GM21576 (cell line): ENCODE data around the gene NUP188.
A peak's percentile ranks its signal among the peaks of the same experiment; 100 is the strongest.

ENCODE experiments used
- ATAC-seq: cut with Tn5 transposase; IDR thresholded peaks from one replicate; pipeline ENCODE4 v1.9.1; 2021; ENCODE audit warnings: mild to moderate bottlenecking, moderate library complexity; ENCODE audit not compliant: unreplicated experiment

The NUP188 gene

DNA sequence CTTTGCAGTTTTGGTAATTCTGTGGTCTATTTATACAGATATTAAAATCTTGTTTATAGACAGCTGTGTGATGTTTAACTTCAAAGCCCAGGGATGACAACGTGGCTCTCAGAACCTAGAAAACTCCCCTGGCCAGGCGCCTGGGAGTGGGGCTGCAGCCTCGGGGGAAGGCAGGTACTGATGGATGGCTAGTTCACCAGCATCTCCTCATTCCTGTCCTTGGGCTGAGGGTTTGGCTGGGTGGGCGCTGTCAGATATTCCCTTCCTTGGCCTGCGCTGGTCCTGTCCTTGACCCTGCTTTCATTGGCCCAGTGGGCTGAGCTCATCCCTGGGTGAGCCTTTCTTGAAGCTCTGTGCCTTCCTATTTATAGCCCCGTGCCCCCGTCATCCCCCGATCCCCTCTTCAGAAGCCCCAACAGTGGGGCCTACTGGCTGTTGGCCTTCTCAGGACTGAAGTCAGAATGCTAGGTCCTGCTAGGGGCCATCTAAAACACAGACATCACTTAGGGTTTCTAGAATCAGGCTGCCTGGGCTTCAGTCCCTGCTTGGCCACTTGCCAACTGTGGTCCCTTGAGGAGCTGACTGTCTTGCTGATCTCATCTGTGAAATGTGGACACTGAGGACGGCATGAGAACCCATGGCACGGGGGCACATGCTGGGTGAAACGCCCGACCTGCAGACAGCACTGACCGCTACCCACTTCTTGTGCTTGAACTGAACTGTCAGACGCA is 59.7 kb downstream of the NUP188 start:
- no peak for ATAC-seq

DNA sequence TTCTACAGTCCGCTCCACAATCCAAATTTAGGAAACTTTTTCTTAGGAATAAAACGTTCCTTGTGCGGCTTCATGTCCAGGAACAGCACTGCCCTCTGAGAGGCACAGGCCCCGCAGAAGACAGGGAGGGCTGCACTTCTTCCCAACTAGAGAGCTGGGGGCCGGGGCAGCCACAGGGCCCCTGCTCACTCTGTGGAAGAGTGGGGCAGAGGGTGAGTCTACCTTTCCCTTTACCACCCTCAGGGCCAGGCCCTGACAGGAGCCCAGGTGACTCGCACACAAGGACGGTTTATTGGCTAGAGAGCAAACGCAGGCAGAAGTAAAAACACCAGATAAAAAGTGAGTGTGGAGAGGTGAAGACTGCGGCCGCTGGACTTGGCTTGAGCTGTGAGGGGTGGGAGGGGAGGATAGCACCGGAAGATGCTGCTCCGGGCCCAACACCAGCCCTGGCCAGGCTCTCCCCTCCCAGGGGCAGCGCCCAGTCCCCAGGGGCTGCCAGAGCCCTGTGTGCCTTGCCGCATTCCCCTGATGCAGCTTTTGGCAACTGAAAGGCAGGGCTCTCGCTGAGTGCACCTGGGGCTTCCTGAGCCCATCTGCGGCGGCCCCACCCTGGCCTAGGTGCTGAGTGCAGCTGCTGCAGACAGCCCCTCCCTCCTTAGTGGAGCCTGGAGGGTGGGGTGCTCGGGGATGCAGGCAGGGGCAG is 60.4 kb downstream of the NUP188 start:
- no peak for ATAC-seq

DNA sequence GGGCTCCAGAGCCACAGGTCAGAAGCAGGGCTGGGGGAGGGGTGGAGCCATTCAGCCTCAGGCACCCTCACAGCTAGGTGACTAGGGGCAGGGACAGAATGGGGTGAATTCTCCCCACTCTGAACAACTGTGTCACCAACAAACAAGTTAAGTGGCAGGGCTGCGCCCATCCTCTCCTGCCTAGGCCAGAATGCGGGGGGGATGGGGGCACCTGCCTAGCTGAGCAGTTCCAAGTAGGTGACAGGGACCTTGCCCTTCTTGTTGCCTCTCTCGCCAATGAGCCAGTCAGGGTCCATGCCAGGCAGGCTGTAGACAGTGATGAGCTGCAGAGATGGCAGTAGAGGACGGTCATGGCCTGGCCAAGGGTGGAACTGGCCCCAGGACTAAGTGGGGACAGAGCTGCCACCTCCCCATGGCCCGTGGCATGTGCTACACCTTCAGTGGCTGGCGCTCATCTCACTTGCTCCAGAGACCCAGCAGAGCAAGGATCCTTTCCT is 61.0 kb downstream of the NUP188 start:
- no peak for ATAC-seq

DNA sequence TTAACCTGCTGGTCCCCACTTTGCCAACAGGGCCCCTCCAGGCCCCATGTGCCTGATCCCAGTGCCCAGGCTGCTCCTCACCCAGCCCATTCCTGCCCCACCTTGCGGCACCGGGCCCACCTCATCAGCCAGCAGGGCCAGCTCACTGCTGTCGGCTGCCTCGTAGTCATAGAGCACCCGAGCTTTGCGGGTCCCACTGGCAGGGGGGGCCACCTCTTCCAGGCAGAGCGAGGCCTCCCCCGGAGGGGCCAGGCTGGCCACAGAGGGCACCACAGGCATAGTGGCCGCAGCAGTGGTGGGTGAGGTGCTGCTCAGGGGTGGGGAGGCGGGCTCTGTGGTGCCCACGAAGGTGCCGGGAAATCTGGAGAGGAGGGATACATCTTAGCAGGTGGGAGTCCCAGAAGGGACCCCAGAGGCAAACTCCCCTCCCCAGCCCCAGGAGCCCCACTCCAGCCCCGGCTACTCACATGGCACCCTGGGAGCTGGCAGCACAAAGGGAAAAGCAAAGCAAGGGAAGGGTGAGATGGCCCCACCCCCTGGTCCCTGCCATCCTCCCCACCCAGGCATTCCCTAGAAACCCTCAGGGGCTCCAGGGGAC is 61.6 kb downstream of the NUP188 start:
- ATAC-seq: no peak

DNA sequence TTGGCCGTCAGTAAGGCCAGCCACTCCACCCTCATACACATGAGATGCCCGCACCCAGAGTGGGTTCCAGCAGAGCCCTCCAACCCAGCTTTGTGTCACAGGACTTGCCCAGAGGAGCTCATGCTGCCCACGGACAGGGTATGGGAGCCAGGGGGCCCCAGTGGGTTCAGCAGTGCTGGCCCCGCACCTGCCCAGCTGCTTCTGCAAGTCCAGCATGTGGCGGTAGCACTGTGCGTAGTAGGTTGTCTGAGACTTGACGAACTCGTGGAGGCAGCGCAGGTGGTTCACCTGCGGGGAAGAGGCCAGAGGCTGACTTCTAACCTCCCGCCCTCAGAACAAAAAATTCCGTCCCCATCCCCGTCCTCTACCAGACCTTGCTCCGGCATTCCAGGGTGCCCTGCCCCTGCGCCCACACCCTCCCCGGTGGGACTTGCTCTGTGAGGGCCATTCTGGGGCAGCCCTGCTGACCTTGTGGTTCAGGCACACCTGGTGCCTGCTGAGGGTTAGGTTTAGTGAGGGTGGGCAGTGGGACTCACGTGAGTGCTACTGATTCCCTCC is 62.2 kb downstream of the NUP188 start:
- ATAC-seq: no peak

DNA sequence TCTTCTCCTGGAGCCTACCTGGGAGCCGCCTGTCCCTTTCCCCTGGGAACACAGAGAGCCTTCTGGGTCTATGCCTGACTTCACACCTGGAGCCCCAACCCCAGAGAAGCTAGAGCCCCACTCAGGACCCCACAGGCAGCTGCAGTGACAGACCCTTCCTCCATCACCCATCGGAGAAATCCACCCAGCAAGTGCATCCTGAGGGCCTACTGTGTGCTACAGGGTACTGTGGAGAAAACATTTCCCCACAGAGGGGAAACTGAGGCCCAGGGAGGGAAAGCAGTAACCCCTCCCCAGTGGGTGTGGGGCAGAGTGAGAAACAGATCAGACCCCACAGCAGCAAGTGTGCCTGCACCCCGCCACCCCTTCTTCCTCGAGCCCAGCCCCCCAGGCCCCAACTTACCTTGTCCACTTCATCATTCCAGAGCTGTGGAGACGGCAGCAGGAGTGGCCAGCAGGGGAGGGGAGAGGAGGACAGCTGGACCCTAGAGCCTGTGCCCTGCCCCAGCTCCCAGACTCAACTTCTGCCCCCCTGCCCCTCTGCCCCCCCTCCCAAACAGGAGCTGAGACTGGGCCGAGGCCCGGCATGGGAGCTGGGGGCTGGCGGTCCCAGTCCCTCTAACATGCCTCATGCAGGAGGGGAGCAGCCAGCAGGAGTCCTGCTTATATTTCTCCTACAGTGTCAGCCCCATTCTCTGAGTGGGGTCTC is 62.9 kb downstream of the NUP188 start:
- ATAC-seq: no peak

DNA sequence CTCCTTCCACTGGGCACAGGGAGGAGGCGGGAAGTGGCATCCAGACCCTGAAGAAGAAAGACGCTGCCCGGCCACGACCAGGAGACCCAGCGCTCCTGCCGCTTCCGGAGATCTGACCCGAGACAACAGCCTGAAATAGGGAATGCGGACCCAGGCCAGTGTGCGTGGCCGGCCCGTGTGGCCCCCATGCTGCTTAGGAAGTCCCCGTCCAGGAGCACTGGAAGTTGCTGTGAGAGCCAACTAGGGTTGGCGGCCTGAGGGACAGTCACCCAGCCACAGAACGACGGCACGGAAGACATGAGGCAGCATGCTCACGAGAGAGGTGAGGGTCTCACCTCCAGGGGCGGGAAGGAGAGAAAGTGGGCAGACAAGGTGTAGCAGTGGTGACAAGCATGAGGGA is 63.7 kb downstream of the NUP188 start:
- no peak for ATAC-seq

DNA sequence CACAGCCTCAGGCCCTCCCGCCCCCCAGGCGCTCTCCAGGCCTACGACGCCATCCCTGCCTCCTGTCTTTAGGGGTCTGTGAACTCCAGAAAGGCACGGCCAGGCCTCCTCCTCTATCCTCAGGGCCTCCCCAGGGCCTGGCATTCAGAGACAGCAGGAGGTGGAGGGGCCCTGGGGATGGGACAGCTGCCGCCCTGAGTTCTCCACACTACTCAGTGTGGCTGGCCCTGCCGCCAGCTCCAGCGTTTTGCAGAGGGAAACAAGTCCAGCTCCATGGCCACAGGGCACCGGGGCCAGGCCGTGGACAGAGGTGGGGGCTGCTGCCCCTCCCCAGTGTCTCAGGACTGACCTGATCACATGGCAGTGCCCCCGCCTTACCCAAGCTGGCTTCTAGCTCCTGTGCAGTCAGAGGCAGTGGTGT is 64.3 kb downstream of the NUP188 start:
- no peak for ATAC-seq

DNA sequence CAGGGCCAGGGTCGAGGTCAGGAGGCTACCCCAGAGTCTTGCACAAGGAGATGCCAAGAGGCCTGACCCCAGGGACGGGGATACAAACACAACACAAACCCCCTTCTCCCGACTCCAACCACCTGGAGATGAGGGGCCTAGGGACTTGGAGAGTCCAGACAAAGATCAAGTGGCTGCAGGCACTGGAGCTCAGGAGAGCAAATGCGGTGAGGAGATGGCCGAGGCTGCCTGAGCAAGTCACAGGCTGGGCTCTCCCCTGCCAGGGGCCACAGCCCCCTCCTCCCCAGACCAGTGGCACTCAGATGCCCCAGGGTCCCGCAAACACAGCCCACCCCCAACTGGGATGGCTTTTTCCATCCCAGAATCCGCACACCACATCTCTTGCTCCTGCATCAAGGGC is 64.8 kb downstream of the NUP188 start:
- ATAC-seq: no peak

DNA sequence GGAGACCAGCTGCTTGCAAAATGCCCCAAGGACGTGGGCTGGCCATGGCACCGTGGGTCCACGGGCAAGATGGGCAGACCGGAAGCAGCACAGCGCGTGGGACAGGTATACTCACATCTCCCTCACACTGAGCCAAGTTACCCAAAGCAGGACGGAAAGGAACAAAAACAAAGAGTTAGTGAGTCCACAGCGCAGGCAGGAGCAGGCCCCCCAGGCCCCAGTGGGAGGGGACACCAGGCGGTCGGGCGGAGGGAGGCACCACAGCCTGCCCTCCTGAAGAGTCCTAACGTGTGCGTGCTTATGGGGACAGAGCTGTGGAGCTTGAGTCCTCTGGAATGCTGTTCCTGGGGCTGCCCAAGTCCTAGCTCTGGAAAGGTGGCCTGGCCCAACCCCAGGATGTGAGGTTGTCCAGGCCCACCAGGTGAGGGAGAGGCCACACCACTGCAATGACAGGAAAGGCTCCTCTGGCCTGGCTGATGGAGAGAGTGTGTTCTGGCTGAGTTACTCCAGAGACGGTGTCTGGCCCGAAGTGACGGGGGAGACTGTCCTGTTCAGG is 65.5 kb downstream of the NUP188 start:
- no peak for ATAC-seq

DNA sequence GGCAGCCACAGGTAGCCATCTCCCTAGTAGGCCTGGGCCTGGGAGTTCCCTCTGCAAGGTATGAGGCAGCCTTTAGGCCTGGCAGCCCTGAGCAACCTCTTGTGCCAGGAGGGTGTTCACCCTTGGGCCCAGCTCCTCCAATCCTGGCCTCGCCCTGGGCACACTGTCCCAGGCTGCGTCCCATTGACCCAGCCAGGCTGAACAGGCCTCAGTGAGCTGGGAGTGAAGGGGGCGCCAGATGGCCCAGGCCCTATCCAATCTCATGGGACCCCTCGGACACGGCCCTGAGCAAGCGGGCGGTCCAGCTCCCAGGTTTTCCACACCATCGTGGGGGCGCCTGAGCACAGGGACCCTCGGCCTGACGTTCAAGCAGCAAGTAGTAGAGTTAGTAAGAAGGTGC is 66.2 kb downstream of the NUP188 start:
- ATAC-seq: no peak

DNA sequence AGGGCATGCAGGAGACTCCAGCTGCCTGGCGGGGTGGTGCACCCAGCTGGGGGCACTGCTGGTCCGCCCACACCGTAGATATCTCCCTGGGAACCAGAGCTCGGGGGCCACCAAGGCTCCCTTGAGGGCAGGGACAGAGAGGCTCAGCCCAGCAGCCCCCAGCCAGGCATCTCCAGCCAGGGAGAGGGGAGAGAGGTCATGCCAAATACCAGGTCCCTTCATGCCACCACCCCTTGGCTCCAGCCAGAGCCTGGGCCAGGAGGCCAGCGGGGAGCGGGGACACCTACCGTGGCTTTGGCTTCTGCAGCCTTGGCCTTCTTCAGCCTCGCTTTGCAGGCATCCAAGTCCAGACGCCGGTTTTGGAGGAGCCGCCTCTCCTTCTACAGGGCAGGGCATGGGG is 66.6 kb downstream of the NUP188 start:
- ATAC-seq: no peak

DNA sequence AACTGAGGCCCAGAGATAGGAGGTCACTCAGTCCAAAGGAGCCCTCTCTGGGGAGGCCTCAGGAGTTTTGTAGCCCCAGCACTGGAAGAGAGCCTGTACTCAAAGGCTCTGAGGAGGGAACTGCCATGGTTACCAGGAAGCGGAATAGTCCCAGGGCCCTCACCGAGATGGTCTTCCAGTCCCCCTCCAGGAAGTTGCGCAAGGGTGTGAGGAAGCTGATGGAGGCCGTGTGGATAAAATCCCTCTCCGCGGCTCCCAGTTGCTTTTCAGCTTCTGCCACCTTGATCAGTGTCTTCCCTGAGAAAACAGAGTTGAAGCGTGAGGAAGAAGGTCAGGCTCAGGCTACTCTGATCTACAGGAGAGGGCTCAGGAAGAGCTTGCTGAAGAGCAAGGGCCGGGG is 67.1 kb downstream of the NUP188 start:
- no peak for ATAC-seq

DNA sequence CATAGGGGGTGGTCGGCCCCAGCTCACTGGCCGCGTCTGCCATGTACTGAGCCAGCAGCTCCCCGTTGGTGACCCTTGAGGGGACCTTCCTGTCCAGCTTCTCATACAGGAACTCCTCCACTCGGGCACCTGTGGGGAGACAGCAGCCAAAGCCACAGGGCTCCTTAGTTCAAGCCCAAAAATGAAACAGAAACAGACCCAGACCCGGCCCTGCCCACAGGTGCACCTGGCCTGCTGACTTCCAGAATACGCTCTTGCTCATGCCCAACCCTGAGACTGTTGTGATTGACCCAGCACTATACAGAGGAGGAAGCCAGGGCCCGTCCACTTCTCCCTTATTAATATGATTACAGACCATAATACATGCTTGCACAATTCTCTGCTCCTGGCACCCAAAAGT is 73.6 kb downstream of the NUP188 start:
- peak; percentile 77 for ATAC-seq

DNA sequence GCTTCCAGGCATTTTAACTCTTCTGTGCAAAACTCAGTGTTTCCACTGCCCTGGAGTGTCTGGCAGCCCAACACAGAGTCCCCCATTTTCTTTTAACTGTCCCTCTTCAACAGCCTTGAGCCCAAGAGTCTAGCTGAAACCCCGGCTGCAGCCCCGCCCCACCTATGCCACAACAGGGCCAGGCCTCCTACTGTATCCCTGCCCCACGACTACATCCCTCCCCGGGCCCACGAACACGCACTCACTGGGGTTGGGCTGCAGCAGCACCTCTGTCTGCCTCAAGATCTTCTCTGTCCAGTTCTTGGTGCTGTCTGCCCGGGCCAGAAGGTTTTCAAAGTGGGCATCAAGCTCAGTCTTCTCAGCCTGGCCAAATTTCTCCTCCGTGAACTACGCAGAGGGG is 74.5 kb downstream of the NUP188 start:
- ATAC-seq: no peak

DNA sequence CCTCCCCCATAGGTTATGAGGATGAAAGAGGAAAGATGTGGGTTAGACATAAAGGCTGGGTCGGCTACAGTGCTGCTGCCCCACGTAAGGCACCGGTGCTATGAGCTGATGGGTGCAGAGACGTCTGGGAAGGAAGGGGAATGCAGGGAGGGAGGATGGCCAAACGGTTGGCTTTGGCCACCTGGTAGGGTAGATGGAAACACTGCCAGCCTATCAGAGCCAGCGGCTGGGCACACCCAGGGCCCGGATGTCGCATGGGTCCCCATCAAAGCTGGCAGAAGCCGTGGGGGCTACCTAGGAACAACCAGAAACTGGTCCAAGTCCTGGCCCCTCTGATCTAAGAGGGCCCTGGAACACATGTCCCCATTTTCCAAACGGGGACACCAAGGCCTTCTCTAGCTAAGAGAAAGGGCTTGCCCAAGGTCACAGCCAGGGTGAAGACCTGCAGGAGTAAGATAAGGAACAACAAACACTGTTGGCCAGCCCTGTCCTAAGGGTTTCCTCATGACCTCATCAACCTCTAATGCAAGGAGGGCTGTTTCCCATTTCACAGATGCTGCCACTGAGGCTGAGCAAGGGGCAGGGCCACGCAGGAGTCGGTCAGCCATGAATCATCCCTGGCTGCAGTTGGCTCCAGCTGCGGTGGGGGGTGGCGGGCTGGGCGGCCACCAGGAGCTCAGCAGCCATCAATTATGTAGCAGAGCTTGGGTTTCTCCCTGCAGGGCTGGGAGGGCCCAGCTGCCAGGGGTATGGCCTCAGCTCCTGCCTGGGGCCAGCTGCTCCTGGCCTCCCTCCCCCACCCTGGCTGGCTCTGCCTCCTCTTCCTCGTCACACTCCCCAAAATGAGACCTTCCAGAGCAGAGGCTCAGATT is 75.8 kb downstream of the NUP188 start:
- no peak for ATAC-seq

DNA sequence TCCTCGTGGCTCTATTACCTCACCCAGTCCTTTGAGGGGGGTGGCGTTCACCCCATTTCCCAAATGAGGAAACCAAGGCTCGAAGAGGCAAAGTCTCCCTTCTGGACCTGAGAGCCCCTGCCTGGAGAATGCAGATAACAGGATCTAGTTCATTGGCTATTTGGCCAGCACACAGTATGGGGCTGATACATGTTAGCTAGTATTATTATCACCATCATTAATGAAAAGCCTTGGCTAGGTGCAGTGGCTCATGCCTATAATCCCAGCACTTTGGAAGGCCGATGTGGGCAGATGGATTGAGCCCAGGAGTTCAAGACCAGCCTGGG is 76.4 kb downstream of the NUP188 start:
- ATAC-seq: no peak

DNA sequence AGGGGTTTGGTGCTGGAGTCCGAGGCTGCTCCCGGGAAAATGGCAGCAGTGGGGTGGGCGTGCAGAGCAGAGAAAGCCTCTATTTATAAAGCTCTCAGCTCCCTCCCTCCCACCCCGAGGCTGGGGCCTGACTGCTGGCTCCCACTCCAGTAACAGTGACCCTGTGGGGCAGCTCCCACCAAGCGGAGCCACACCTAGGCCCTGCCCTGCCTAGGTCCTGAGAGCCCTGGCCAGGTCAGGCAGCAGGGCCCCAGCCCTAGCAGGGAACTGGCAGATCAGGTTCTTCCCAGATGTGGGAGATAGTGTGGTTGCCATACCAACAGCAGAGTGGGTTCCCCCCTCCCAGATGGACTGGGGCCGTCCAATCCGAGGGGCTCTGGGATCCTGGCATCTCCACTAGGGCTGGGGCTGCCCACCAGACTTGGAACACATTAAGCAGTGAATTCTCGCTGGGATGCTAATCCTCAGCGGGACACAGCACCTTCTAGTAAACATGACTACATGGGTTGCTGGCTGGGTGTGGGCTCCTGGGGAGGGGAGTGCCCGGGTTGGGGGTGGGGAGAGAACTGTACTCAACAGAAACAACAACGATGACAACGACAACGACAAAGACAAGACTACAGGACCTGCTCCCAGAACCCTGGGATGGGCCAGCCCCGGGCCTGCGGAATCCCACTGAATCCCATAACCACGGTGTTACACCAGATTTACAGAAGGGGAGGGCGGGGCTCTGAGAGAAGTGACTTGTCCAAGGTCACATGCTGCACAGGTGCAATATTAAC is 79.1 kb downstream of the NUP188 start:
- no peak for ATAC-seq

DNA sequence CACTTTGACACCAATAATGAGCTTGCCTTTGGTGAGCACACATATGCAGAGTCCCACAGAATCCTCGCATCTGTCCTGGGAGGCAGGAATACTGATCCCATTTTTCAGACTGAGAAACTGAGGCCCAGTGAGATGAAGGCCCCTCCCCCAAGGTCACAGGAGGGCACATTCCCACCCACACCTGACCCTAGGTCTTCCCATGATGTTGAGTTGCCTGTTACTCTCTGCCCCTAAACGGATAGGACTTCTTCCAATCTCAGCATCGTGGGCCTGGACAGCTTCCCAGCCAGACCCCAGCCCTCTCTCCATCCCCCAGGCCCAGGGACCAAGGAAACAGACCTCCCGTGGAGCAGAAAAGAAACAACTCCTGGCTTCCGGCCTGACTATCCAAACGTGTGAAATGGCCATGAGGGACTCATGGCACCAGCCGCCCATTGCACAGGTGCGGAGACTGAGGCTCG is 79.8 kb downstream of the NUP188 start:
- no peak for ATAC-seq
